ENCODE measurements around the gene MPZL3.

DNA sequence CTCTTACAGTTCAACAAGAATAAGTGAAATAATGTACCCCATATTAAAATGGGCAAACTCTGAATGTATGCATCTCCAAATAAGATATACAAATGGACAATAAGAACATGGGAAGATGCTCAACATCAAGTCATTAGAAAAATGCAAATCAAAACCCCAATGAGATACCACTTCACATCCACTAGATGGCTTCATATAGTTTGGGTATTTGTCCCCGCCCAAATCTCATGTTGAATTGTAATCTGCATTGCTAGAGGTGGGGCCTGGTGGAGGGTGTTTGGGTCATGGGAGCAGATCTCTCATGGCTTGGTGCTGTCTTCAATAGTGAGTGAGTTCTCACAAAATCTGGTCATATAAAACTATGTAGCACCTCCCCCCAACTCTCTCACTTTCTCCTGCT is 6.2 kb upstream of the MPZL3 start:
- TF ChIP-seq, protein P1, sequence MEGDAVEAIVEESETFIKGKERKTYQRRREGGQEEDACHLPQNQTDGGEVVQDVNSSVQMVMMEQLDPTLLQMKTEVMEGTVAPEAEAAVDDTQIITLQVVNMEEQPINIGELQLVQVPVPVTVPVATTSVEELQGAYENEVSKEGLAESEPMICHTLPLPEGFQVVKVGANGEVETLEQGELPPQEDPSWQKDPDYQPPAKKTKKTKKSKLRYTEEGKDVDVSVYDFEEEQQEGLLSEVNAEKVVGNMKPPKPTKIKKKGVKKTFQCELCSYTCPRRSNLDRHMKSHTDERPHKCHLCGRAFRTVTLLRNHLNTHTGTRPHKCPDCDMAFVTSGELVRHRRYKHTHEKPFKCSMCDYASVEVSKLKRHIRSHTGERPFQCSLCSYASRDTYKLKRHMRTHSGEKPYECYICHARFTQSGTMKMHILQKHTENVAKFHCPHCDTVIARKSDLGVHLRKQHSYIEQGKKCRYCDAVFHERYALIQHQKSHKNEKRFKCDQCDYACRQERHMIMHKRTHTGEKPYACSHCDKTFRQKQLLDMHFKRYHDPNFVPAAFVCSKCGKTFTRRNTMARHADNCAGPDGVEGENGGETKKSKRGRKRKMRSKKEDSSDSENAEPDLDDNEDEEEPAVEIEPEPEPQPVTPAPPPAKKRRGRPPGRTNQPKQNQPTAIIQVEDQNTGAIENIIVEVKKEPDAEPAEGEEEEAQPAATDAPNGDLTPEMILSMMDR (IDR thresholded peaks at IDR 0.05; ENCODE audit: low read depth, low read length), result no peak
- no peak for TF ChIP-seq EZH2phosphoT487 (IDR thresholded peaks at IDR 0.05; ENCODE audit: low read depth)

All from OCI-LY3 (cell line).